MV-4-11 (cell line): Measurements from ENCODE around the gene NKD1.

Source experiments
- DNase-seq: peaks from one replicate; lab custom pipeline; 2025; lab: John Stamatoyannopoulos, UW

The NKD1 gene

DNA sequence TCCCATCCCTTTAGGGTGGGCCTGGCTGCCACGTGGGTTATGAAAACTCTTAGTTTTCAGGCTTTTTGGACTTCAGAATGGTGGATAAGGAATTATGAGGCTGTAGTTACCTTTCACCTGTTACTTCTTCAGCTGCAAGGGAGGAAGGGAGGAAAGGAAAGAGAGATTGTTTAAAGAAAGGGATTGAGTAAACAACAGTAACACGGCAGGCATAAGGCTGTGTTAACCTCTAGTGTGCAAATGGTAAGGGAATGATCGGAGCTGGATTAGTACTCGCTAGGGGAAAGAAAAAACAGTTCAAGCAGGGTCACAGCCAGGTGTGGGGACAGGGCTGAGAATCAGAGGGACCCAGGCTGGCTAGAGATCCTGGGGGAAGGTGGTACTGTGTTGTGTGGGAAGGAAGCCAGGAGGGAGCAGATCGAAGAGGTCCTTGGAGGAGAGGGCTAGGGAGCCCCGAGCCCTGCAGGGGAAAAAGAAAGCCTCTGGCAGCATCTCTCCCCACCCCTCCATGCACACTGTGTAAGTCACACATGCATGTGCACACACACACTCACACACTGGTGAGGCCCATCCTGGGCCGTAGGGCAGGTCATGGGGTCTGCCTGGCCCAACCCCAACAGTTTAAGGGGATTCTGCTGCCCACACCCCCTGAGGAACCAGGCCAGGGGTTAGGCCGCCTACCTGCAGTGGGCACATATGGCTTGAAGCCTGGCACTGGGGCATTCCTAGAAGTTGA is 83.2 kb downstream of the NKD1 start:
- no peak for DNase-seq

GRCh38 chr16:50631985-50632576 is 83.9 kb downstream of the NKD1 start:
- DNase-seq: no peak

GRCh38 chr16:50632927-50633800 is 85.0 kb downstream of the NKD1 start:
- DNase-seq: no peak

GRCh38 chr16:50634090-50634489 is 85.9 kb downstream of the NKD1 start:
- no peak for DNase-seq

DNA sequence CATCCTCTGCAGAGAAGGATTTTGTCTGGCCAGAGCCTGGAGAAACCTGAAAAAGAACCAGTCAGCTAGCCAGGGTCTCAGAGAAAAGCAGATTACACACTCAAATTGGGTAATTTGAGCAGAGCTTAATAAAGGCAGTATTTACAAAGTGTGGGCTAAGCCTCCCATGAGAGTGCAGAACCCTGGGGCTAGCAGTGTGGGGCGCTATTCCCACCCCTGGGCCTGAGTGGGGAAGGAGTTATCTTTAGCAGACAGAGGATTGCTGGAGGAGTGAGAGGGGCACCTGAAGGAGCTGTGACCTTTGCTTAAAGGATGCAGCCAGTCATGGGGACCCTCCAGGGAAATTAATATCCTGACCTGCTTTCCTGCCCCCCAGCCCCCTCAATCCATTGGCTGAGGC is 86.8 kb downstream of the NKD1 start:
- no peak for DNase-seq

DNA sequence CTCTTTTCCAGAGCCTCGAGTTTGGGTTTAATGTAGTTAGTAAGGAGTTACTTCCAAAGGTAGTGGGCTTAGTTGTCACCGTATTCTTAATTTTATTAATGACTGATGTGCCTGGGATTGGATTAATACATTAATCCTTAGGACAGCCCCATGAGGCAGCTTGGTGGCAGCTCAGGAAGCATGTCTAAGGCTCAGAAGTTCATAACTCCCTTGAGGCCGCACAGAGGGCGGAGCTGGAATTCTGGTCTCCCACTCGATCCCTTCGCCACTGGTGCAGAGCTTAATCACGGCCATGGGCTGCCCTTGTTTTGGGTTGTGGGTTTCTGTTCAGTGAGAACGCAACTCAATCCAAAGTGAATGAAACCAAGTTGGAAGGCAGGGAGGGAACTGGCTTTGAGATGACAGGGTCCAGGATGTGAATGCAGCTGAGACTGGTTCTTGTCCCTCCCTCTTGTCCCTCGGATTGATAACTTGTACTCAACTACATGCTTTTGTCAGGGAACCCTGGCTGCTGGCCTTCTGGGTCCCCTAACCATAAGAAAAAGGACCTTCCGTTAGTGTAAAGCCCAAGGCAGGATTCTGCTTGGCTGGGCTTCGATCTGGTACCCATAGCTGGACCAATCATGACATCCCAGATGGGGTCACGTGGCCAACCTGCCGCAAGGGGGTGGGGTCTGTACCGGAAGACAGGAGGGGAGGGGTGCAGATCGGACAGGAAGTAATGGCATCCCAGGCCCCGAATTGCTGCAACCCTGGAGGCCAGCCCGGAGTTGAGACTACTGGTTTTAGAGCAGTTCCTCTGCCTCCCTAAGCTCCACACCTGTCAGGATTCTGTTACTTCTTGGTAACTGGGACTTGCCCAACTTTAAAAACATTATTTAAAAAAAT is 87.6 kb downstream of the NKD1 start:
- peak; percentile 43 for DNase-seq

DNA sequence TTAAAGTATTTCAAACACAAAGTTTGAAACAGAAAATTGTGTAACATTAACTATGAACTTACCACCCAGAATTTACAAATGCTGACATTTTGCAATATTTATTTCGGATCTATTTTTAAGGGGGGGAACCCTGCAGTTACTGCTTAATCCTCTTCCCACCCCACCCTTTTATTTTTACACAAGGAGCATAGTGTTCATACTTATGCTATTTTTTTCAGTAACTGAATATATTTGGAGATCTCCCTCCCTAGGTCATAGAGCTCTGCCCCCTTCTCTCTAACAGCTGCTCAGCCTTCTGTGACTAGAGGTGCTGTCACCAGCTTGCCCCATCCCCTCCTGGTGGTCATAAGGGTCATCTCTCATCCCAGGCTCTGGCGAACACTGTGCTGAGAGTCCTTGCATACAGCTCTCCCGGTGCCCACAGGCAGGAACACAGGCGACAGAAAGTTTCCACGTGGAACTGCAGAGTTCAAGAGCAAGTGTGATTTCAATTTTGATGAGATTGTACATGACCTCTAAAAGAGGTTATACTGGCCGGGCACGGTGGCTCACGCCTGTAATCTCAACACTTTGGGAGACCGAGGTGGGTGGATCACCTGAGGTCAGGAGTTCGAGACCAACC is 88.7 kb downstream of the NKD1 start:
- no peak for DNase-seq

- no peak for DNase-seq
These were observed 89.8 kb downstream of the NKD1 start for GRCh38 chr16:50637716-50638602.

DNA sequence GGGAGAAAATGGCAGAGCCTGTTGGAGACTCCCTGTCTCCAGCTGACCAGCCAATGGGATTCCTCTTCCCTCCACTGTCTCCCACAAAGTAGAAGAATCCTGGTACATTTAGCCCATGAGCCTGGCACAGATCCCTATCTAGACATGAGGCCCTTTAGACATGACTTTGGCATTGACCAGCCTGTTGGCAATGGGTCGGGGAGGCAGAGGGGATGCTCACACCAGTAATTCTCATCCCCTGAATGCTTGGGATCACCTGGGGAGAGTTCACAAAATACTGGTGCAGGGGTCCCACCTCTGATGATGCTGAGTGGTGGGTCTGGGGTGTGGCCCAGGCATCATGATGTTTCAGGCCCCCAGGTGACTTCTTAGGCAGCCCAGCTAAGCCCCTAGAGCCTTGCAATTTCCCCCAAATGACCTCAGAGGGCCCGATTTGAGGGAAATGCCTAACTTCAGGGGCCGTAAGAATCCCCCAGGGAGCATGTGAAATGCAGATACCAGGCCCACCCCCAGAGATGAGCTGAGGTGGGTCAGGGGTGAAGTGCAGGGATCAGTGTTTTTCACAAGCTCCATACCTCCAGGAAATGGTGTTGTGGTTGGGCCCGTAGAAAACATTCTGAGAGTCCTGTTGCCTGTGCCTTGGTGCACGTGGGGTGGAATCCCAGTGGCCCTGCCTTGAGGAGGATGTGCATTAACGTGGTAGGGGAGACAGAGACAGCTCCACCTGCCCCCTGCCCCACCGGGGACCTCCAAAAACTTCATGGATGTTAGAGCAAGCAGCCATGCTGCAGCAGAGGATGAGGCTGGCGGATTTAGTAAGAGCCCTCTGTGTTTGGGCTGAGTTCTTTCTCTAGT is 90.8 kb downstream of the NKD1 start:
- no peak for DNase-seq

DNA sequence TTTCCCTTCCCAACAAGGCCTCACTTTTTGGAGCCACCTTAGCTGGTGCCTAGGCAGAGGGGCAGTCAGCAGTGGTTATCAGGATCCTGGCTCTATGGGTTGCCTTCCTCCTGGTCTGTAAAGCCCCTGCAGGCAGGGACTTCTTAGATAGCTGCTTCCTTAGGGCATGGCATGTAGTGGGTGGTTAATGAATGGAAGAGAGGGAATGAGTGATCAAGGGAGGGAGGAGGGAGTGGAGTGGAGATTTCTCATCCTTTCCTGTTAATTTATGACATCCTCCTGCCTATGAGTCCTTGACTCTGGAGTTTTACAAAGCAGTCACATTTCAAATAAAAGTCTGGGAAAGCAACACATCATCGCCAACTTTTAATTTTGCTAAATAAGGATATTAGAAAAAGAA is 92.2 kb downstream of the NKD1 start:
- DNase-seq: no peak

DNA sequence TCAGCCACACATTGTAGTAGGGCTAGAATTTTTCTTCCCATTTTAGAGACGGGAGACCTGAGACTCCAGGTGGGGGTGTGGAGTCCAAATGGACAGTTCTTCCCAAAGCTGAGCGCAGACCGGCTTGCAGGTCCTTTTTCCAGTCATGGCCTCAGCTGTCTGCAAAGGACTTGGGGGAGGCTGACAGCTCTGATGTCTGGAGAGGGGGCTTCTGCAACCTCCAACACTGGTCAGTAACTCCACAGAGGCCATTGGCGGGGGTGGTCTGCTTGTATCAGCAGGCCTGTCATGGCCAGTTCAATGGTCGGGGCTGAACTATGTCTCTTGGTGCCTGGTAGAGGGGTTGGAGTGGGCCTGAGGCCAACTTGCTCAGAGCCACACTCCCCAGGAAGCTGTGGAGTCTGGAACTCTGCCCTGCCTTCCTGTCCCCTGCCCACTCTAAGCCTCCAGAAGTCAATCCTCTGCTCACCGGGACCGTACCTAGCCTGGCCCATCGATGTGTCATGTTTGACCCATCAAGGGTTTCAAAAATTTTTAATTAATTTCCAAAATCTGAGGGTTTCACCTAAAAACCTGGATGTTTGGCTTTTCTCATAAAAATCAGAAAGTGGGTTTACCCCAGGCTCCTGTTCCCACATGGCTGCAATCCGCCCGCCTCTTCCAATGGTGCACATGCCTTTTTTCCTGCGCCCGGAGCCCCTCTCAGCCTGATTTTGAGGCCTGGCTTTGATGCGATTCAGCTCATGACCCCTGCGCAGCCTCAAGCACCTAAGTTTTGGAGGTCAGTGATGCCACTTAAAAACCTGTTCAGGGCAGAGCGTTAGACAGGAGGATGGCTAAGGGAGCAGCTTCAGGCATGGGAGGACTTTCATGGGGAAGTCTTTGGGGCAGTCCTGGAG is 93.0 kb downstream of the NKD1 start:
- DNase-seq: no peak

DNA sequence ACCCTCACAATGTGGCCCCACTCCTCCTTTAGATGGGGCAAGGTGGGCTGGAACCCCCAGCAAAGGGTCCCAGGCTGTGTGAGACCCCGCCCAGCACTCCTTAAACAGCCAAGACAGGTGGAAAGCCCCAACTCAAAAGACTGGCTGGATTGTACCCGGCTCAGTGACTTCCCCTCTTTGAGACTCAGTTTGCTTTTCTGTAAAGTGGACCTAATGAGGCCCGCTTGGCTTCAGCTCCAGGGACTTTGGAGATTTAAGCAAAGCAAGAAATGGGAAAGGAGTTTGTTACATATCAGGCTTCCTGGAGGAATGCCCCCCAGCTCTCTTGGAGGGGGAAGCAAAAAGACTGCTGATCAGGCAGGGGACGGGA is 93.6 kb downstream of the NKD1 start:
- DNase-seq: no peak

DNA sequence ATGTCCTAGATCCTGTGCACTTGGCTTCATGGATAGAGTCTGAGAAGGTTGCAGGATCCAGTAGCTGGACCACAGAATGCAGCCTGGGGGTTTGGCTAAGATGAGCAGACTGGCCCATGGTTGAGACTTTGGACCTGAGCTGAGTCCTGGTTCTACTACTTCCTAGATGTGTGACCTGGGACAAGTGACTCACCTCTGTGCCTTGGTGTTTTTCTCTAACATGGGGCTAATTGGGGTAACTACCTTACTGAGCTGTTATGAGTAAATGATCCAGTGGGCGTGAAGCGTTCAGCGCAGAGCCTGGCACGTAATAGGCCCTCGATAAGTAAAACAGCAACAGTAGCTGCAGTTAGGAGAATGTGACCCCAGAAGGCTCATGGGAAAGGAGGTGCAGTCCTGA is 94.2 kb downstream of the NKD1 start:
- no peak for DNase-seq

DNA sequence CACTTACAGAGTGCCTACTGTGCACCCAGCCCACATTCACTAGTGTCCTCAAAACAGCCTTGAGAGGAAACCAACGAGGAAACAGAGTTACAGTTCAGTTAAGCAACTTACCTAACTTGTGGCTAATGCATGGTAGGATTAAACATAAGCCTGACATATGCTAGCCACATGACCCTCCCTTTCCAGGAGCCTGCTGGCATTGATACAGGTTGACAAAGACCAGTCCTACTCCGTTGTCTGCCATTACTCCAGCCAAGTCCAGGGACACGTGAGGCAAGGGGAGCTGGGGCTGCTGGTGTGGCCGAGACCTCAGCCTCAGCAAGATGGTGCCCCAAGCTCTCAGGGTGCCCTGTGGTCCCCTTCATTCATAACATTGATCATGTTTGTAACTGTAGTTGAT is 95.0 kb downstream of the NKD1 start:
- DNase-seq: peak; percentile 16

GRCh38 chr16:50644245-50644644 is 96.0 kb downstream of the NKD1 start:
- DNase-seq: no peak

GRCh38 chr16:50644729-50645128 is 96.5 kb downstream of the NKD1 start:
- peak; percentile 40 for DNase-seq

DNA sequence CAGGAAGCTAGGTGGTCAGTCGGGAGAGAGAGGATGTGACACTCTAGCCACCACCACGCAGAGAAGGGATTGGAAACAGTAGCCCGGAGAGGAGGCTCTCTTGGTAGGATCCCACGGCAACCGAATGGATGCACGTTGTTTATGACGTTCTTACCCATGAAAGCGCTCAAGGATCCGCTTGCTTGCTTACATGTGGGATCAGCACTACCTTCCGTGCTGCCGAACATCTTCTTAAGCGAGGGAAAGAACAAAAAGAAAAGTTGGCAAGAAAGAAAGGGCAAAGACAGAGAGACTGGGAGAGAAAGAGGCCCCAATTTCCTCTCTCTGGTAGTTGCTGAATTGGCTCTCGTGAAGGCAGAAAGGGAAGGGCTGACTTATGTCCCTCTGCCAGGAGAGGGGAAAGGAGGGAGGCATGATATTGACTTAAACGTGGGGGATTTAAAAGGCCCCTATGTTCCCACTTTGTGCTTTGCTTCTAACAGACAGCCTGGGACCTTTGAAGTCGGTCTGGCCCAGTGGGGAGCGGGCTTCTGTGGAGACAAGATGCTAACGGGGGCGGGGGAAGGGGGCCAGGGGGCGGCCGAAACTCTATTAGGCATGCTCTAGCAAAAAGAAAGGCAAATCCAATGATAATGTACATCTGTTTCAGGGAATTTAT is 97.5 kb downstream of the NKD1 start:
- DNase-seq: no peak

DNA sequence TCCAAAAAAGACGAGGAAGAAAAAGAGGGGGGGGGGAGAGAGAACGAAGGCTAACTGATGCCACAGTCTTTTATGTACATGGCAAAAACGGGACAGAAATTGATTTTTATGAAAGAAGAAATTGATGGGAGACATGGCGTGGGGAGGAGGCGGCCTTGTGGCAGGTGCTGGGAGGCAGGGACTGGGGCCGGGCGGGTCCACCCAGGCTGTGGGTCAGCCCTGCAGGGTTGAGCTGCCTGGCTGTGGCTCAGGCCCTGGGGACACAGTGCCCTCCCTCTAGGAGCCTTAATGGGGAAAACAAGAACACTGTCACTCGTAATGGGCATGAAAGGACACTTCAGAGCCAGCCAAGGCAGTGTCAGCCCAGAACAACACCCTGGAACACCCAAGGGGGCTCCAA is 98.1 kb downstream of the NKD1 start:
- DNase-seq: no peak
